Caco-2 (cell line): Measurements from ENCODE around the gene PLEKHA8. TPM values are rescaled to one million over a fixed set of nuclear protein-coding genes. Genes with fewer than 3 reads are reported as not detected.

Source experiments
- BruUV-seq: library from RNA; stranded (reverse); fragments of 400-500 nt; replicated peaks from 2 replicates; lab custom pipeline; 2021; lab: Mats Ljungman, UMichigan
- CTCF ChIA-PET: fragments of 300-600 bp; sonication (Branson Sonifier 250); formaldehyde crosslinking; loops from one replicate; lab custom pipeline; 2022; ENCODE audit warnings: antibody characterized with exemption; lab: Charles Lee
- POLR2A ChIA-PET: fragments of 300-600 bp; sonication (Branson Sonifier 250); formaldehyde crosslinking; loops from one replicate; lab custom pipeline; 2022; ENCODE audit warnings: antibody characterized with exemption; lab: Charles Lee
- DNase-seq, 2 experiments: peaks; one replicate each; pipeline versions ENCODE4 v3.0.0 to v3.0.0-alpha.2; 2020 to 2022
- H3K27me3 ChIP-seq: replicated peaks from 2 replicates; pipeline ENCODE4 v1.6.0; 2011; ENCODE audit warnings: low read length; ENCODE audit not compliant: control insufficient read depth, insufficient read depth
- H3K36me3 ChIP-seq: 2 replicates; pipeline ENCODE4 v1.5.1; 2011; ENCODE audit warnings: low read length; ENCODE audit not compliant: control insufficient read depth, insufficient read depth
- H3K4me1 ChIP-seq: fragments of 250-450 bp; sonication (Bioruptor Pico); 2 replicates; pipeline ENCODE4 v1.5.1; 2020; ENCODE audit warnings: mild to moderate bottlenecking
- H3K4me3 ChIP-seq: 2 replicates; pipeline ENCODE4 v1.5.1; 2011; ENCODE audit warnings: low read depth, mild to moderate bottlenecking, control low read depth, low read length
- H3K9me3 ChIP-seq: fragments of 250-450 bp; sonication (Bioruptor Pico); 2 replicates; pipeline ENCODE4 v1.5.1; 2020; ENCODE audit warnings: mild to moderate bottlenecking, moderate library complexity
- H3K27ac Mint-ChIP-seq: one replicate; pipeline ENCODE4 v1.8.0; 2022; ENCODE audit warnings: mixed read lengths; ENCODE audit not compliant: unreplicated experiment
- H3K27me3 Mint-ChIP-seq: one replicate; pipeline ENCODE4 v1.8.0; 2022; ENCODE audit warnings: mixed read lengths; ENCODE audit not compliant: insufficient read depth, unreplicated experiment
- H3K36me3 Mint-ChIP-seq: one replicate; pipeline ENCODE4 v1.8.0; 2022; ENCODE audit warnings: mild to moderate bottlenecking, mixed read lengths; ENCODE audit not compliant: insufficient read depth, unreplicated experiment
- H3K4me1 Mint-ChIP-seq: one replicate; pipeline ENCODE4 v1.8.0; 2022; ENCODE audit warnings: low read depth, mixed read lengths; ENCODE audit not compliant: unreplicated experiment
- H3K4me3 Mint-ChIP-seq: one replicate; pipeline ENCODE4 v1.8.0; 2022; ENCODE audit warnings: mild to moderate bottlenecking, moderate library complexity, mixed read lengths; ENCODE audit not compliant: unreplicated experiment
- H3K9me3 Mint-ChIP-seq: one replicate; pipeline ENCODE4 v1.8.0; 2022; ENCODE audit warnings: mixed read lengths; ENCODE audit not compliant: unreplicated experiment
- intact Hi-C: fragments of 100-400 bp; cut with micrococcal nuclease; formaldehyde crosslinking; loops from one replicate; pipeline ENCODE4 v1.10.0; 2022; ENCODE audit not compliant: unreplicated experiment
- total RNA-seq: library from RNA; stranded (reverse); gene quantifications from 2 replicates; pipeline ENCODE4 v1.2.3, GENCODE V29; 2022
- TF ChIP-seq, protein P1 (sequence below), 2 experiments: fragments of 200-600 bp in 1 of 2; IDR thresholded peaks; 1 replicate in 1 of 2; 2 replicates in 1 of 2; pipeline versions ENCODE4 v1.5.1 to v1.8.0; 2011 to 2022; ENCODE audit warnings: antibody characterized with exemption in 1 of 2, control low read depth in 1 of 2, inconsistent platforms in 1 of 2, low read depth in 1 of 2, low read length in 1 of 2, mild to moderate bottlenecking in 1 of 2, moderate library complexity in 1 of 2; ENCODE audit not compliant: insufficient read depth in 1 of 2, severe bottlenecking in 1 of 2, unreplicated experiment in 1 of 2

The PLEKHA8 gene
- total RNA-seq, 1 experiment from 2014 or later: 32.5 TPM

DNA sequence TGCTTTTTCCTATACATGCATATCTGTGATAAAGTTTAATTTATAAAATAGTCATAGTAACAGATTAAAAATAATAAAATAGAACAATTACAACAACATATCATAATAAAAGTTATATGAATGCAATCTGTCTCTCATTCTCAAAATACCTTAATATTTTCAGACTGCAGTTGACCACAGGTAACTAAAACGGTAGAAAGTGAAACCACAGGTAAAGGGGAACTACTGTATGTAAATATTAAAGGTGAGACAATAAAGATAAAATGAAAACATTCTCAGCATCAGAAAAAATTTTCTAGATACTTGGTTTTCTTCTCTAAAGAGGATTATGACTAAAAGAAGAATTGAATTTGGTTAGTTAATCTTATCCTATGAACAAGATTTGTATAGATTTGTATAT is 7.7 kb upstream of the PLEKHA8 start:
- Histone ChIP-seq H3K27me3 (no peaks in the 10 kb centered on the region), H3K9me3 (no peaks in the 10 kb centered on the region), H3K4me3 (no peak overlapping the region), H3K36me3 (no peaks in the 10 kb centered on the region), H3K4me1 (peaks cover 6% of the 10 kb centered on the region)
- Mint-ChIP-seq H3K27me3 (no peaks in the 10 kb centered on the region), H3K4me3 (no peak overlapping the region), H3K36me3 (peaks cover 10% of the 10 kb centered on the region), H3K4me1 (peaks cover 8% of the 10 kb centered on the region), H3K27ac (no peak overlapping the region), H3K9me3 (no peaks in the 10 kb centered on the region)
- intact Hi-C loops: no loop called here
- ChIA-PET POLR2A (no interaction called here), CTCF (no interaction called here)
- BruUV-seq: no TSS peak
- DNase-seq: no peak
- TF ChIP-seq, protein P1, sequence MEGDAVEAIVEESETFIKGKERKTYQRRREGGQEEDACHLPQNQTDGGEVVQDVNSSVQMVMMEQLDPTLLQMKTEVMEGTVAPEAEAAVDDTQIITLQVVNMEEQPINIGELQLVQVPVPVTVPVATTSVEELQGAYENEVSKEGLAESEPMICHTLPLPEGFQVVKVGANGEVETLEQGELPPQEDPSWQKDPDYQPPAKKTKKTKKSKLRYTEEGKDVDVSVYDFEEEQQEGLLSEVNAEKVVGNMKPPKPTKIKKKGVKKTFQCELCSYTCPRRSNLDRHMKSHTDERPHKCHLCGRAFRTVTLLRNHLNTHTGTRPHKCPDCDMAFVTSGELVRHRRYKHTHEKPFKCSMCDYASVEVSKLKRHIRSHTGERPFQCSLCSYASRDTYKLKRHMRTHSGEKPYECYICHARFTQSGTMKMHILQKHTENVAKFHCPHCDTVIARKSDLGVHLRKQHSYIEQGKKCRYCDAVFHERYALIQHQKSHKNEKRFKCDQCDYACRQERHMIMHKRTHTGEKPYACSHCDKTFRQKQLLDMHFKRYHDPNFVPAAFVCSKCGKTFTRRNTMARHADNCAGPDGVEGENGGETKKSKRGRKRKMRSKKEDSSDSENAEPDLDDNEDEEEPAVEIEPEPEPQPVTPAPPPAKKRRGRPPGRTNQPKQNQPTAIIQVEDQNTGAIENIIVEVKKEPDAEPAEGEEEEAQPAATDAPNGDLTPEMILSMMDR (IDR thresholded peaks at IDR 0.05; ENCODE audit: insufficient read depth in 1 of 2, low read depth in 1 of 2, low read length in 1 of 2, severe bottlenecking in 1 of 2, unreplicated experiment in 1 of 2): no peak

DNA sequence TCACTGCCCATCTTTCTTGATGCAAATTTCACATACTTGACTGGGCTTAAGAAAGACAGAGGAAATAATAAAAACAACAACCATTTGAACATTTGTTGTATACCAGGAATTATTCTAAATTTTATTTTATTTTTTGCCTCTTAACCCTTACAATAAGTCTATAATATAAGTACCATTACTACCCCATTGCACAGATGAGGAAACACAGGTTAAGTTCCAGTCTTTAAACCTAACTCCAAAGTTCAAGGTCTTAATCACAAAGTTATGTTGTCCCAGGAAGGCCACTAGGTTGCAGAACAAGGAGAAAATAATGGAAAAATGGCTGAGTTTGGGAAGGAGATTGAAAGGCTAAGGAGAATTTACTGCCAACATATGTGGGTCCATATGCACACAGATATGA is 5.2 kb upstream of the PLEKHA8 start:
- H3K4me3 ChIP-seq: no peak overlapping the region
- no TSS peak for BruUV-seq

DNA sequence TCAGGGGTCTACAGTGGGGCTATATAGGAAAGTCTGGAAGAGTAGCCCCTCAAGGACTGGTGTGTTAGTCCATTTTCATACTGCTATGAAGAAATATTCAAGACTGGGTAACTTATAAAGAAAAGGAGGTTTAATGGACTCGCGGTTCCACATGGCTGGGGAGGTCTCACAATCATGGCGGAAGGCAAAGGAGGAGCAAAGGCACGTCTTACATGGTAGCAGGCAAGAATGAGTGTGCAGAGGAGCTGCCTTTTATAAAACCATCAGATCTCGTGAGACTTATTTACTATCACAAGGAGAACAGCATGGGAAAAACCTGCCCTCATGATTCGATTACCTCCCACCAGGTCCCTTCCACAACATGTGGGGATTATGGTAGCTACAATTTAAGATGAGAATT is 4.7 kb upstream of the PLEKHA8 start:
- POLR2A ChIA-PET: no interaction called here
- peaks cover 8% of the 10 kb centered on the region for H3K4me1 ChIP-seq
- no peak overlapping the region for H3K4me3 ChIP-seq
- Mint-ChIP-seq H3K36me3 (peaks cover 9% of the 10 kb centered on the region), H3K27ac (no peak overlapping the region), H3K27me3 (no peaks in the 10 kb centered on the region), H3K9me3 (no peaks in the 10 kb centered on the region), H3K4me1 (peaks cover 15% of the 10 kb centered on the region), H3K4me3 (no peak overlapping the region)
- H3K27me3 ChIP-seq: no peaks in the 10 kb centered on the region
- H3K9me3 ChIP-seq: no peaks in the 10 kb centered on the region
- CTCF ChIA-PET: interaction anchor here (0.8 kb wide), 1 partner anchor 38 kb away, joined by 3 read pairs; no protein-coding TSS in a partner anchor
- H3K36me3 ChIP-seq: no peaks in the 10 kb centered on the region
- no peak for DNase-seq
- no TSS peak for BruUV-seq
- TF ChIP-seq, protein P1 (IDR thresholded peaks at IDR 0.05; ENCODE audit: insufficient read depth in 1 of 2, low read depth in 1 of 2, low read length in 1 of 2, severe bottlenecking in 1 of 2, unreplicated experiment in 1 of 2): no peak
- intact Hi-C loops: no loop called here

More for the DNA sequence above, 5.2 kb upstream of the PLEKHA8 start:
- ChIA-PET CTCF (no interaction called here), POLR2A (no interaction called here)
- no peaks in the 10 kb centered on the region for H3K27me3 Mint-ChIP-seq
- H3K4me1 Mint-ChIP-seq: peaks cover 15% of the 10 kb centered on the region
- intact Hi-C loops: no loop called here
- H3K9me3 ChIP-seq: no peaks in the 10 kb centered on the region
- TF ChIP-seq, protein P1 (IDR thresholded peaks at IDR 0.05; ENCODE audit: insufficient read depth in 1 of 2, low read depth in 1 of 2, low read length in 1 of 2, severe bottlenecking in 1 of 2, unreplicated experiment in 1 of 2): no peak
- no peaks in the 10 kb centered on the region for H3K36me3 ChIP-seq
- H3K27ac Mint-ChIP-seq: no peak overlapping the region
- H3K36me3 Mint-ChIP-seq: peaks cover 15% of the 10 kb centered on the region
- no peaks in the 10 kb centered on the region for H3K9me3 Mint-ChIP-seq
- no peak for DNase-seq
- peaks cover 8% of the 10 kb centered on the region for H3K4me1 ChIP-seq
- no peaks in the 10 kb centered on the region for H3K27me3 ChIP-seq
- no peak overlapping the region for H3K4me3 Mint-ChIP-seq
